OCI-LY7 (cell line): ENCODE data around the gene ZNF75A. TPM values are rescaled to one million over a fixed set of nuclear protein-coding genes. Genes with fewer than 3 reads are reported as not detected.

Source experiments
- BruUV-seq: library from RNA; stranded (reverse); fragments of 400-500 nt; replicated peaks from 2 replicates; lab custom pipeline; 2021; lab: Mats Ljungman, UMichigan
- CTCF ChIA-PET: fragments of 300-600 bp; sonication (Branson Sonifier 250); formaldehyde crosslinking; loops from one replicate; lab custom pipeline; 2022; ENCODE audit warnings: antibody characterized with exemption; ENCODE audit not compliant: unreplicated experiment; lab: Charles Lee
- POLR2A ChIA-PET: fragments of 300-600 bp; sonication (Branson Sonifier 250); formaldehyde crosslinking; loops from one replicate; lab custom pipeline; 2022; ENCODE audit warnings: antibody characterized with exemption; lab: Charles Lee
- DNase-seq: peaks from one replicate; pipeline ENCODE4 v3.0.0-alpha.2; 2015; ENCODE audit warnings: low spot score
- H2AFZ ChIP-seq: fragments of 200-600 bp; sonication (generic), shearing (Covaris generic); 2 replicates; pipeline ENCODE4 v1.6.1; 2014; ENCODE audit warnings: mild to moderate bottlenecking, antibody characterized with exemption, low read length, moderate library complexity
- H3K27ac ChIP-seq: fragments of 200-600 bp; sonication (generic); 2 replicates; pipeline ENCODE4 v1.5.1; 2014; ENCODE audit warnings: mixed run types, low read depth, mild to moderate bottlenecking, moderate library complexity, low read length, inconsistent platforms; ENCODE audit not compliant: poor library complexity, severe bottlenecking
- H3K36me3 ChIP-seq: fragments of 200-600 bp; sonication (generic); 2 replicates; pipeline ENCODE4 v1.6.1; 2014; ENCODE audit warnings: mild to moderate bottlenecking, antibody characterized with exemption, low read length, moderate library complexity, mixed read lengths; ENCODE audit not compliant: insufficient read depth
- H3K4me1 ChIP-seq: fragments of 200-600 bp; sonication (generic); 2 replicates; pipeline ENCODE4 v1.5.1; 2014; ENCODE audit warnings: mild to moderate bottlenecking, low read length; ENCODE audit not compliant: insufficient read depth, poor library complexity, severe bottlenecking
- H3K4me2 ChIP-seq: fragments of 200-600 bp; sonication (generic); 2 replicates; pipeline ENCODE4 v1.6.1; 2014; ENCODE audit warnings: mild to moderate bottlenecking, low read length
- H3K4me3 ChIP-seq: fragments of 200-600 bp; sonication (generic); 2 replicates; pipeline ENCODE4 v1.5.1; 2014; ENCODE audit warnings: mild to moderate bottlenecking, low read depth, low read length; ENCODE audit not compliant: poor library complexity, severe bottlenecking
- H3K79me2 ChIP-seq: fragments of 200-600 bp; sonication (generic); 2 replicates; pipeline ENCODE4 v1.6.1; 2016; ENCODE audit warnings: low read depth, mild to moderate bottlenecking, low read length, moderate library complexity, mixed read lengths; ENCODE audit not compliant: insufficient read depth
- H3K9me2 ChIP-seq: fragments of 200-600 bp; sonication (generic); 2 replicates; pipeline ENCODE4 v1.6.1; 2016; ENCODE audit warnings: mild to moderate bottlenecking, low read length, mixed read lengths; ENCODE audit not compliant: insufficient read depth
- H3K9me3 ChIP-seq: fragments of 200-600 bp; sonication (generic); 2 replicates; pipeline ENCODE4 v1.6.1; 2014; ENCODE audit warnings: mild to moderate bottlenecking, mixed run types, low read length, mixed read lengths
- H4K20me1 ChIP-seq: fragments of 200-600 bp; sonication (generic); 2 replicates; pipeline ENCODE4 v1.6.1; 2014; ENCODE audit warnings: mild to moderate bottlenecking, antibody characterized with exemption, low read length, moderate library complexity, mixed read lengths; ENCODE audit not compliant: insufficient read depth
- CTCF ChIP-seq: fragments of 200-600 bp; sonication (generic); conservative IDR thresholded peaks from 2 replicates; pipeline ENCODE4 v1.5.1; 2014; ENCODE audit warnings: mild to moderate bottlenecking, antibody characterized with exemption, low read length, moderate library complexity, mixed read lengths
- EZH2phosphoT487 ChIP-seq: fragments of 200-600 bp; sonication (generic); IDR thresholded peaks from 2 replicates; pipeline ENCODE4 v1.6.1; 2018; ENCODE audit warnings: low read depth, borderline replicate concordance, mild to moderate bottlenecking, mixed run types, antibody characterized with exemption, low read length, moderate library complexity, mixed read lengths
- intact Hi-C: fragments of 100-400 bp; cut with micrococcal nuclease; formaldehyde crosslinking; loops from one replicate; pipeline ENCODE4 v1.10.0; 2022; ENCODE audit not compliant: unreplicated experiment
- total RNA-seq, 2 experiments: library from RNA; depleted of rRNA in 1 of 2; stranded (reverse); fragments of >200 nt in 1 of 2; shearing (Covaris generic) in 1 of 2; gene quantifications; 2 replicates each; pipeline ENCODE4 v1.2.3, GENCODE V29; 2014 to 2022

ZNF75A gene
- total RNA-seq, 2 experiments from 2014 or later: 2.6 to 23.0 TPM

- TF ChIP-seq EZH2phosphoT487 (no peak), CTCF (no peak)
- no peaks in the 10 kb centered on the region for H4K20me1 ChIP-seq
- no peaks in the 10 kb centered on the region for H3K36me3 ChIP-seq
- ChIA-PET CTCF (interaction anchor here (1.2 kb wide), 1 partner anchor 42 kb away, joined by 3 read pairs; no protein-coding TSS in a partner anchor), POLR2A (no interaction called here)
- no peak for DNase-seq
- no peaks in the 10 kb centered on the region for H3K9me2 ChIP-seq
- H3K79me2 ChIP-seq: no peaks in the 10 kb centered on the region
- peaks cover 17% of the 10 kb centered on the region for H3K4me1 ChIP-seq
- H3K27ac ChIP-seq: no peak overlapping the region
- H3K4me3 ChIP-seq: no peak overlapping the region
- BruUV-seq: no TSS peak
- H3K4me2 ChIP-seq: no peak overlapping the region
- H3K9me3 ChIP-seq: no peaks in the 10 kb centered on the region
- H2AFZ ChIP-seq: no peak overlapping the region
- intact Hi-C loops: no loop called here
Observed at GRCh38 chr16:3327514-3327913, 22.2 kb downstream of the ZNF75A start.

- H3K4me1 ChIP-seq: peaks cover 22% of the 10 kb centered on the region
- CTCF ChIA-PET: no interaction called here
- intact Hi-C loops: no loop called here
- peak overlapping the region; percentile 49 for H2AFZ ChIP-seq
- no peak overlapping the region for H3K4me2 ChIP-seq
- H3K36me3 ChIP-seq: no peaks in the 10 kb centered on the region
- no peaks in the 10 kb centered on the region for H3K79me2 ChIP-seq
- H3K9me3 ChIP-seq: no peaks in the 10 kb centered on the region
- no TSS peak for BruUV-seq
- no peaks in the 10 kb centered on the region for H3K9me2 ChIP-seq
- TF ChIP-seq CTCF (no peak), EZH2phosphoT487 (no peak)
- no peaks in the 10 kb centered on the region for H4K20me1 ChIP-seq
- no peak overlapping the region for H3K27ac ChIP-seq
- H3K4me3 ChIP-seq: no peak overlapping the region
- POLR2A ChIA-PET: interaction anchor here (0.8 kb wide), 1 partner anchor 56 kb away, joined by 3 read pairs; no protein-coding TSS in a partner anchor
- DNase-seq: no peak
Observed at GRCh38 chr16:3328104-3328503, 22.8 kb downstream of the ZNF75A start.

- H3K36me3 ChIP-seq: no peaks in the 10 kb centered on the region
- H3K9me2 ChIP-seq: no peaks in the 10 kb centered on the region
- CTCF ChIA-PET: no interaction called here
- TF ChIP-seq CTCF: no peak
- no peak for TF ChIP-seq EZH2phosphoT487
- H2AFZ ChIP-seq: peak overlapping the region; percentile 49
- H3K9me3 ChIP-seq: no peaks in the 10 kb centered on the region
- no peak overlapping the region for H3K27ac ChIP-seq
- H3K4me2 ChIP-seq: no peak overlapping the region
- peaks cover 26% of the 10 kb centered on the region for H3K4me1 ChIP-seq
- no peaks in the 10 kb centered on the region for H3K79me2 ChIP-seq
- no peak overlapping the region for H3K4me3 ChIP-seq
- intact Hi-C loops: no loop called here
- POLR2A ChIA-PET: interaction anchor here (0.8 kb wide), 1 partner anchor 55 kb away, joined by 3 read pairs; no protein-coding TSS in a partner anchor
- DNase-seq: no peak
- H4K20me1 ChIP-seq: no peaks in the 10 kb centered on the region
- no TSS peak for BruUV-seq
Observed at GRCh38 chr16:3328643-3329042, 23.3 kb downstream of the ZNF75A start.
